A673 (cell line): ENCODE data around the gene NLK.

Experiments
- CTCF ChIP-seq: fragments of 300-800, 200-600 bp; sonication (generic); conservative IDR thresholded peaks from 2 replicates; pipeline ENCODE4 v1.5.1; 2017; ENCODE audit warnings: low read depth, mild to moderate bottlenecking, antibody characterized with exemption, low read length, moderate library complexity, mixed read lengths
- EZH2 ChIP-seq: fragments of 200-600 bp; sonication (generic); IDR thresholded peaks from 2 replicates; pipeline ENCODE4 v1.6.1; 2017; ENCODE audit warnings: borderline replicate concordance, low read depth, mild to moderate bottlenecking, mixed read lengths, antibody characterized with exemption, low read length; ENCODE audit not compliant: poor library complexity, severe bottlenecking

- TF ChIP-seq CTCF (no peak), EZH2 (no peak)
Measured at GRCh38 chr17:28228986-28229729, 186.7 kb downstream of the NLK start.
